NCI-H187 treated with DMSO at 0.1 percent for 48 hours (cell line): ENCODE measurements around the gene TBXAS1.

Source experiments
- DNase-seq: peaks from one replicate; lab custom pipeline; 2025; lab: John Stamatoyannopoulos, UW

TBXAS1 gene

GRCh38 chr7:140000666-140001268 lies 171.7 kb downstream of the TBXAS1 start:
- no peak for DNase-seq

- DNase-seq, result no peak
These were observed 174.9 kb downstream of the TBXAS1 start for GRCh38 chr7:140003913-140004382.

DNA sequence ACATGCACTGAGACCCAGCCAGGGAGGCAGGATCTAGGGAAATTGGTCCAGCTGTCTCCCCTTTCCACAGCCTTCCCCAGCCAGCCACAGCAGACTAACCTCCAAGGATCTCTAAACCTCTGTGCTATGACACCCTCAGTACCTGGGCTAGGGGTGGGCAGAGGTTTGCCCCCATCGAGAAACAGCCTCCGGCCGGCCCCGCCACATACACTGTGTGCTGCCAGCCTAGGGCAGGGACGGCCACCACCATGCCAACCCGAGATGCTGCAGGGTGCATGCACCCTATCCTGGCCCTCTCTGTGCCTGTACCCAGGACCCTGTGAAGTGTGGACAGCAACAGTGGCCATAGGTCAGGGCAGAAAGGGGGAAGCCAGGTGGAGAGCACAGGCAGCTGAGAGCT lies 175.6 kb downstream of the TBXAS1 start:
- no peak for DNase-seq

GRCh38 chr7:140005341-140005740 lies 176.3 kb downstream of the TBXAS1 start:
- DNase-seq, result no peak

DNA sequence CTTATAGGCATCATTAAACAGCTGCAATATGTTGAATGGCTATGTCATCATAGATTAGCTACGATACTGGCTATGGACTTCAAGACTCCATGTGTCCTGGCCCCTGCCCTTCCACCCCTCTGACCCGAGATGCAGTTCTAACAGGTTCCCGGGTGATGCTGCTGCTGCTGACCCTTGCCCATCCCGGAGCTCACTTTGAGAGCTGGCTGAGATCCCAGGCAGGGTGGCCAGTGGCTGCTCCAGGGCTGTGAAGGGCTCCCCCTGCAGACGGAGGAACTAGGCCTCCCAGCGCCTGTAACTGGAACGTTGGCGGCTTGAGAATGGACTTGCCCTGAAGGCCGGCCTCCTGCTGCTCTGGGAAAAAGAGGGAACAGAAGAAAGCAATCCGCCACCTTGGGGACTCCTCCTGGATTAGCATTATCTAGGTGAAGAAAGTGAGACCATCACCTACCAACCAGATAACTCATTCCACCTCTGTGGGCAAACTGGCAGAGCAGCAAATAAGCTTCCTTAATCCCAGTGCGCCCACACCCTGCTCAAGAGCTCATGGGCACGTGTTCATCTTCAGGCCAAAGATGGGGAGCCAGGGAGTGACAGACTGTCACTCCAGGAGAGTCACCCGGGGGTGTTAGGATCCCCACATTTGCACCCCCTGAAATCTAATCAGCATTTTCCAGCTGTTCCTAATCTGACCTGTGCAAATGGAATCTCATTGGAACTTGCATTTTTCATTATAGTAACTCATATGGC lies 176.9 kb downstream of the TBXAS1 start:
- DNase-seq, result no peak

DNA sequence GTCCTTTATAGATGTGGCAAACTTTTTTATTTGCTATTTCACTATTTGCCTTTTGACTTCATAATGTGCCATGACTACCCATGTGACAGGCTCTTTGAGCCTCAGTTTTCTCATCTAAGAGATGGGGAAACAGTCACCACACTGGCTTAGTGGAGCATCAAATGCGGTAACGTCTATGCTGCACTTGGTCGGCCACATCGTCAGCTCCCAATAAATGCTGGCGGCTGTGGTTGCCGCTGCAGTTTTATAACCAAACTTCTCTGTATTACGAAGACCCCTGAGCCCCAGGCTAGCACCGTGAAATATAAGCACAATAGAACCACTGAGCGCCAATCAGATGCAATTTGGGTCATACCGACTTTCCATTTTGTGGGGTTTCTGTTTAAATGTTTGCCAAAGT lies 177.5 kb downstream of the TBXAS1 start:
- DNase-seq, result no peak

DNA sequence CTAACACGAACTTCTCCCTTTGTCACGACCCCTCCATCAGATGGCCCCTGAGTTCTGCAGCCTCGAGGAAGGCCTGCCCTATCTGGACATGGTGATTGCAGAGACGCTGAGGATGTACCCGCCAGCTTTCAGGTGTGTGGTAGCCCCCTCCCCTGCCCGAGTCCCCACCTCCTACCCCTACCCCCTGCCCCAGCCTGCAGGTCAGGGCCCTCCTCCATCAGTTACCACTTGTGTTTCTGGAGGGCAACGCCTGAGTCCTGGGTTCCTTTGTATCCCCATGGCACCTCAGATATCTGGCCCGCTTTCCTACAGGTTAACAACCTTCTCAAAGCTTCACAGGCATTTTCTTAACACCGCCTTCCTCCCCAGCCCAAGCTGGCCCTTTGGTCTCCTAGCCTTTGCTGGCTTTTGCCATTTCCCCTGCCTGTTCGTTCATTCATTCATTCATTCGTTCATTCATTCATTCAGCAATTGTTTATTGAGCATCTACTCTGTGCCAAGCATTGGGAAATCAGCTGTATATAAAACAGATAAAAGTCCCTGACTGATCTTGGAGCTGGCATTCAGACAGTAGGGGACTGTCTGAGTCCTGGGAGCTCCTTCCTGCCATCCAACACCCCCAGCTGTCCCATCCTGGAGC lies 178.1 kb downstream of the TBXAS1 start:
- DNase-seq, result no peak

GRCh38 chr7:140008755-140009610 lies 179.9 kb downstream of the TBXAS1 start:
- DNase-seq, result no peak

DNA sequence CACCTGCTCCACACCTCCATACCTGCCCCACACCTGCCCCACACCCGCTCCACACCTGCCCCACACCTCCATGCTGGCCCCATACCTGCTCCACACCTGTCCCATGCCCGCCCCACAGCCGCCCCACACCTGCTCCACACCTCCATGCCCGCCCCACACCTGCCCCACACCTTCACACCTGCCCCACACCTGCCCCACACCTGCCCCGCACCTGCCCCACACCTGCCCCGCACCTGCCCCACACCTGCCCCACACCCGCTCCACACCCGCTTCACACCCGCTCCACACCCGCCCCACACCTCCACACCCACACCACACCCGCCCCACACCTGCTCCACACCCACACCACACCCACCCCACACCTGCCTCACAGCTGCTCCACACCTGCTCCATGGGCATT lies 180.7 kb downstream of the TBXAS1 start:
- DNase-seq, result no peak

- DNase-seq, result no peak
These were observed 181.3 kb downstream of the TBXAS1 start for GRCh38 chr7:140010194-140010895.

GRCh38 chr7:140013676-140014075 lies 184.6 kb downstream of the TBXAS1 start:
- no peak for DNase-seq

DNA sequence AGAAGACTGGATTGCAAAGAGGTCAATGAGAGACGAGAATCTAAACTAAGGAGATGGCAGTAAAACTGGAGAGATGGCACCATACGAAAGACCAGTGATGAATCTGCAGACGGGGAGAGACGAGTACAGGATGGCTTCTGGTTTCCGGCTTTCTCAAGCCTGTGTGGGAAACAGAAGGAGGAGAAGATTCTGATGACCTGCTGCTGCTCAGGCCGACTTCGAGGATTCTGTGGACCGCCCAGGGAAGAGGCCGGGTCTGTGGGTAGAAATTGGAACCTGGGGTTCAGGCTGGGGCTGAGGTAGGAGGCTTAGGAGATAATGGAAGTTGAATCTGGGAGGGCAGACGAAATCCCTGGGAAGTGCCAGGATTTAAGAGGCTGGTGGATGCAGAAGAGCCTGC lies 185.1 kb downstream of the TBXAS1 start:
- no peak for DNase-seq

- DNase-seq, result no peak
These were observed 186.5 kb downstream of the TBXAS1 start for GRCh38 chr7:140015471-140015970.

DNA sequence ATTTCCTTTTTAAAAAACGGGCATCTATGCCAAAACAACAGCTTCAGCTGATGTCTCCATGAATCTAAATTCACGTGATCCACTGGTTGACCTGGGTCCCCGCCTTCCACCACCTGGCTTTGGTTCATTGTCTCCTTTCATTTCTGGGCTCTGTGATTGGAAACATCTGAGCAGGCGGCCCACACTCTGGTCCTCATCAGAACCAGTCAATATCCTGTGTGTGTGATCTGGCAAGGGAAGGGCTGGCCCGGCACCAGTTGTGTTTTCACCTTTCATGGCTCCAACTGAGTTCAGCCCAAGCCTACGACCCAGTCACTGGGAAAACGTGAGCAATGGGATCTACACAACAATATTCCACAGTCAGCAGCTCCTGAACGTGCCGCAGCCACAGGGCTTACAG lies 187.5 kb downstream of the TBXAS1 start:
- DNase-seq, result no peak

GRCh38 chr7:140017034-140017433 lies 188.0 kb downstream of the TBXAS1 start:
- DNase-seq, result no peak

GRCh38 chr7:140017543-140017942 lies 188.5 kb downstream of the TBXAS1 start:
- DNase-seq, result no peak

DNA sequence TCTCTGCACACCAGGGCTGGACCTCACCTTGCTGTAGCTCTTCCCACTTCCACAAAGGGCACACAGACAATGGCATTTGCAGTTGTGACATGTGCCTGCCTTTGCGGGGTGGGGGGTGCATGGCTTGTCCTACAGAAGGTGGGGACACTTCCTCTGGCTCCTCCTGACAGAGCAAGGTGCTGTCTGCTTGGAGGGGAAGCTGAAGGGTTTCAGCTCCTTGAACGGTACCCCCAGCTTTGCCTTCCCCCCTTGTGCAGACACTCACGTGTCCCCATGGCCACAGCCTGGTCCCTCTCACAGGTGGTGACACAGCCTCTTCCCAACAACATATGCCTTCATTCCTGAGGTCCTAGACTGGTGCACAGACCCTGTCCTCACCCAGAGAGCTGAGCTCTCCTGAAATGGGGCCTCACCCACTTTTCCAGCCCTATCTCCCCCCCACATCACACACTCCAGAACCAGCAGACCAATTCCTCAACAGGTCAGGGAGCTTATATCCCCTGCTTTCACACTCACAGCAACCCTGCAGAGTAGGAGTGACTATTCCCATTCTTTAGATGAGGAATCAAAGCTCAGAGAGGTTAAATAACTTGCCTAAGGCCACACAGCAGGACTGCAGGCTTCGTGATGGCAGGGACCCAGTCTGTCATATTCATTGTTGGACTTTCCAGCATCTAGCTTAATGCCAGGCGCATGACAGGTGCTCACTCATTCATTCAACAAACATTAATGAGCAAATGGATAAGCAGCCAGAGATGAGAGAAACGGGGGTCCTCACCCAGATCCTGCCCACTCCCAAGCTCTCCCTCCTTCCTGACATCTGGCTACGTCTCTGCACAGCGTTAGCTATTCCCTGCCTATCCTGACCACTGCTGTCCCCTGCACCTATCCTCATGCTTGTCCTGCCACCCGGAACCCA lies 189.3 kb downstream of the TBXAS1 start:
- DNase-seq, result no peak

- DNase-seq, result no peak
These were observed 190.1 kb downstream of the TBXAS1 start for GRCh38 chr7:140019172-140019571.

DNA sequence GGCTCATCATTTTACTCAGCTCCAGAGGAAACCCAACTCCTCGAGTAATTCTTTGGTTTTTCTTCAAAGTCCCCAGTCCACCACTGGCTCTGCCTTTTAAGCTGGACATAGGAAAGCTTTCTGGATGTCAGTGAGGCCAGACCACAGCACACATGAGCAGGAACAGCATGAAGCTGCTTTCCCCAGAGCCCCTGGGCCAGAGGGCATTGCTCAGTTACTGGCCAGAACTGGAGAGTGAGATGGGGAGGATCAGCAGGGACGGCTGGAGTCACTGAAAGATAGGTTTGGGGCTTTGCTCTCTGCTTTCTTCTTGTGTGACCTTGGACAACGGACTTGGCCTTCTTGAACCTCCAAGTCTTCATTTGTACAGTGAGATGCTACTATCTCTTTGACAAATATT lies 190.5 kb downstream of the TBXAS1 start:
- DNase-seq, result no peak

DNA sequence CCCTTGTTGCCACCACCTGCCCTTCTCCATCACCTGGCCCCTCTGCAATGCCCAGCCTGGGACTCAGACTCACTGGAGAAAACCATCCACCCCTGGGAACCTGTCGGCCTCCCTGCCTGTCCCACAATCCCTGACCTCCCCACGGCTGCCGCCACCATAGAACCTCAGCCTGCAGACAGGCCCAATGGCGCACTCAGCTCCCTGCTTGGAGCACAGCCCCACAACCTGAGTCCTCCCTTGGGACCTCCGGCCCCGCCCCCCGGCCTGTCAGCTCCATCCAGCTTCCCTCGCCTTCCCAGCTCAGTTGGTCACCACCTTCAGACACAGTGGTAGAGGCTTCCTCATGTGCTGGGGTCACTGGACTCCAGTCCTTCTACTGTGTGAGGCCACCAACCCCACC lies 192.5 kb downstream of the TBXAS1 start:
- DNase-seq, result no peak
